ENCODE data around the gene SDHAF1.

- TF ChIP-seq, protein P1, sequence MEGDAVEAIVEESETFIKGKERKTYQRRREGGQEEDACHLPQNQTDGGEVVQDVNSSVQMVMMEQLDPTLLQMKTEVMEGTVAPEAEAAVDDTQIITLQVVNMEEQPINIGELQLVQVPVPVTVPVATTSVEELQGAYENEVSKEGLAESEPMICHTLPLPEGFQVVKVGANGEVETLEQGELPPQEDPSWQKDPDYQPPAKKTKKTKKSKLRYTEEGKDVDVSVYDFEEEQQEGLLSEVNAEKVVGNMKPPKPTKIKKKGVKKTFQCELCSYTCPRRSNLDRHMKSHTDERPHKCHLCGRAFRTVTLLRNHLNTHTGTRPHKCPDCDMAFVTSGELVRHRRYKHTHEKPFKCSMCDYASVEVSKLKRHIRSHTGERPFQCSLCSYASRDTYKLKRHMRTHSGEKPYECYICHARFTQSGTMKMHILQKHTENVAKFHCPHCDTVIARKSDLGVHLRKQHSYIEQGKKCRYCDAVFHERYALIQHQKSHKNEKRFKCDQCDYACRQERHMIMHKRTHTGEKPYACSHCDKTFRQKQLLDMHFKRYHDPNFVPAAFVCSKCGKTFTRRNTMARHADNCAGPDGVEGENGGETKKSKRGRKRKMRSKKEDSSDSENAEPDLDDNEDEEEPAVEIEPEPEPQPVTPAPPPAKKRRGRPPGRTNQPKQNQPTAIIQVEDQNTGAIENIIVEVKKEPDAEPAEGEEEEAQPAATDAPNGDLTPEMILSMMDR (IDR thresholded peaks at IDR 0.05): no peak
- no peak for TF ChIP-seq EZH2 (IDR thresholded peaks at IDR 0.05; ENCODE audit: borderline replicate concordance, insufficient read depth, low read depth, low read length, poor library complexity, severe bottlenecking)
These were observed 30.6 kb downstream of the SDHAF1 start for GRCh38 chr19:36025541-36025940.
